HL-60 (cell line): ENCODE data around the gene KRABD2.
A peak's percentile ranks its signal among the peaks of the same experiment; 100 is the strongest.

Experiments used
- DNase-seq, 2 experiments: peaks; one replicate each; pipeline ENCODE4 v3.0.0-alpha.2; 2010 to 2020; ENCODE audit warnings: low read depth in 1 of 2, low spot score in 1 of 2
- H3K27ac ChIP-seq: fragments of 250-450 bp; sonication (Bioruptor Pico); replicated peaks from 2 replicates; pipeline ENCODE4 v1.5.1; 2020; ENCODE audit warnings: mild to moderate bottlenecking, moderate library complexity
- H3K27me3 ChIP-seq: fragments of 250-450 bp; sonication (Bioruptor Pico); 2 replicates; pipeline ENCODE4 v1.5.1; 2021; ENCODE audit warnings: mild to moderate bottlenecking, moderate library complexity; ENCODE audit not compliant: insufficient read depth, poor library complexity, severe bottlenecking
- H3K4me3 ChIP-seq: replicated peaks from 2 replicates; pipeline ENCODE4 v1.5.1; 2011; ENCODE audit warnings: mild to moderate bottlenecking, control low read depth, low read length; ENCODE audit not compliant: insufficient read depth
- GABPA ChIP-seq: IDR thresholded peaks from 2 replicates; pipeline ENCODE4 v1.6.1; 2012; ENCODE audit warnings: low read depth
- POLR2AphosphoS5 ChIP-seq: IDR thresholded peaks from 2 replicates; pipeline ENCODE4 v1.6.1; 2012; ENCODE audit warnings: low read depth
- SPI1 ChIP-seq: IDR thresholded peaks from 2 replicates; pipeline ENCODE4 v1.6.1; 2012; ENCODE audit warnings: low read depth, mild to moderate bottlenecking, borderline replicate concordance
- TF ChIP-seq, protein P1 (sequence below): IDR thresholded peaks from 2 replicates; pipeline ENCODE4 v1.6.1; 2012; ENCODE audit warnings: low read depth; ENCODE audit not compliant: insufficient replicate concordance
- TF ChIP-seq, protein P2 (sequence below): IDR thresholded peaks from one replicate; pipeline ENCODE4 v1.5.1; 2011; ENCODE audit warnings: low read length, control low read depth, inconsistent platforms; ENCODE audit not compliant: insufficient read depth

KRABD2 gene

GRCh38 chr17:8341456-8341855, 35.0 kb downstream of the KRABD2 start:
- Histone ChIP-seq H3K27ac (no peak overlapping the region), H3K4me3 (no peak overlapping the region)

DNA sequence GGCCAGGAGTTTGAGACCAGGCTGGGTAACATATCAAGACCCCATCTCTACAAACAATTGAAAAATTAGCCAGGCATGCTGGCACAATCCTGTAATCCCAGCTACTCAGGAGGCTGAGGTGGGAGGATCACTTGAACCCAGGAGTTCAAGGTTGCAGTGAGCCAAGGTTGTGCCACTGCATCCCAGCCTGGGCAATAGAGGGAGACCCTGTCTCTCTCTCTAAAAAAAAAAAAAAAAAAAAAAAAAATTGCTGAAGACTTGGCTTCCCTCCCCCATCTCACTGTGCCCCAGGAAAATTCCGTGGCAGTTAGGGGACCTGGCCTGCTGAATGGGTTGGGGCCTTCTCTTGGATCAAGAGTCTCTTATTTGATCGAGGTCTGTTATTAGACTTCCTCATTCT, 37.0 kb downstream of the KRABD2 start, which contains the start of gene ODF4:
Gene ODF4, plus strand, starts transcription at position 301 of the 400 bp plus-strand sequence. CDS start 212 bp downstream, outside the sequence.
- no peak for DNase-seq
- Histone ChIP-seq H3K27me3 (no peaks in the 10 kb centered on the region), H3K4me3 (no peak within 1 kb of the TSS), H3K27ac (no peak within 1 kb of the TSS)
- TF ChIP-seq SPI1 (peak; percentile 55; the same call in 1 of the 2 replicates), POLR2AphosphoS5 (no peak)

More at GRCh38 chr17:8341456-8341855, 35.0 kb downstream of the KRABD2 start:
- H3K27me3 ChIP-seq = no peaks in the 10 kb centered on the region
- TF ChIP-seq POLR2AphosphoS5 (no peak), SPI1 (no peak), GABPA (no peak)
- TF ChIP-seq, protein P1, sequence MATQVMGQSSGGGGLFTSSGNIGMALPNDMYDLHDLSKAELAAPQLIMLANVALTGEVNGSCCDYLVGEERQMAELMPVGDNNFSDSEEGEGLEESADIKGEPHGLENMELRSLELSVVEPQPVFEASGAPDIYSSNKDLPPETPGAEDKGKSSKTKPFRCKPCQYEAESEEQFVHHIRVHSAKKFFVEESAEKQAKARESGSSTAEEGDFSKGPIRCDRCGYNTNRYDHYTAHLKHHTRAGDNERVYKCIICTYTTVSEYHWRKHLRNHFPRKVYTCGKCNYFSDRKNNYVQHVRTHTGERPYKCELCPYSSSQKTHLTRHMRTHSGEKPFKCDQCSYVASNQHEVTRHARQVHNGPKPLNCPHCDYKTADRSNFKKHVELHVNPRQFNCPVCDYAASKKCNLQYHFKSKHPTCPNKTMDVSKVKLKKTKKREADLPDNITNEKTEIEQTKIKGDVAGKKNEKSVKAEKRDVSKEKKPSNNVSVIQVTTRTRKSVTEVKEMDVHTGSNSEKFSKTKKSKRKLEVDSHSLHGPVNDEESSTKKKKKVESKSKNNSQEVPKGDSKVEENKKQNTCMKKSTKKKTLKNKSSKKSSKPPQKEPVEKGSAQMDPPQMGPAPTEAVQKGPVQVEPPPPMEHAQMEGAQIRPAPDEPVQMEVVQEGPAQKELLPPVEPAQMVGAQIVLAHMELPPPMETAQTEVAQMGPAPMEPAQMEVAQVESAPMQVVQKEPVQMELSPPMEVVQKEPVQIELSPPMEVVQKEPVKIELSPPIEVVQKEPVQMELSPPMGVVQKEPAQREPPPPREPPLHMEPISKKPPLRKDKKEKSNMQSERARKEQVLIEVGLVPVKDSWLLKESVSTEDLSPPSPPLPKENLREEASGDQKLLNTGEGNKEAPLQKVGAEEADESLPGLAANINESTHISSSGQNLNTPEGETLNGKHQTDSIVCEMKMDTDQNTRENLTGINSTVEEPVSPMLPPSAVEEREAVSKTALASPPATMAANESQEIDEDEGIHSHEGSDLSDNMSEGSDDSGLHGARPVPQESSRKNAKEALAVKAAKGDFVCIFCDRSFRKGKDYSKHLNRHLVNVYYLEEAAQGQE = no peak
- TF ChIP-seq, protein P2, sequence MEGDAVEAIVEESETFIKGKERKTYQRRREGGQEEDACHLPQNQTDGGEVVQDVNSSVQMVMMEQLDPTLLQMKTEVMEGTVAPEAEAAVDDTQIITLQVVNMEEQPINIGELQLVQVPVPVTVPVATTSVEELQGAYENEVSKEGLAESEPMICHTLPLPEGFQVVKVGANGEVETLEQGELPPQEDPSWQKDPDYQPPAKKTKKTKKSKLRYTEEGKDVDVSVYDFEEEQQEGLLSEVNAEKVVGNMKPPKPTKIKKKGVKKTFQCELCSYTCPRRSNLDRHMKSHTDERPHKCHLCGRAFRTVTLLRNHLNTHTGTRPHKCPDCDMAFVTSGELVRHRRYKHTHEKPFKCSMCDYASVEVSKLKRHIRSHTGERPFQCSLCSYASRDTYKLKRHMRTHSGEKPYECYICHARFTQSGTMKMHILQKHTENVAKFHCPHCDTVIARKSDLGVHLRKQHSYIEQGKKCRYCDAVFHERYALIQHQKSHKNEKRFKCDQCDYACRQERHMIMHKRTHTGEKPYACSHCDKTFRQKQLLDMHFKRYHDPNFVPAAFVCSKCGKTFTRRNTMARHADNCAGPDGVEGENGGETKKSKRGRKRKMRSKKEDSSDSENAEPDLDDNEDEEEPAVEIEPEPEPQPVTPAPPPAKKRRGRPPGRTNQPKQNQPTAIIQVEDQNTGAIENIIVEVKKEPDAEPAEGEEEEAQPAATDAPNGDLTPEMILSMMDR = no peak
- no peak for DNase-seq

- Histone ChIP-seq H3K4me3 (no peak overlapping the region), H3K27ac (no peak overlapping the region), H3K27me3 (no peaks in the 10 kb centered on the region)
- TF ChIP-seq, protein P1 = no peak
- TF ChIP-seq POLR2AphosphoS5 = no peak
- DNase-seq = no peak
Measured at GRCh38 chr17:8338753-8339140, 37.8 kb downstream of the KRABD2 start.

GRCh38 chr17:8337802-8338752, 38.4 kb downstream of the KRABD2 start:
- DNase-seq = peak in 1 of 2 experiments; percentile 60
- TF ChIP-seq SPI1 (peak; percentile 55; the same call in 1 of the 2 replicates), POLR2AphosphoS5 (no peak)
- Histone ChIP-seq H3K27ac (no peak overlapping the region), H3K4me3 (no peak overlapping the region), H3K27me3 (no peaks in the 10 kb centered on the region)

- Histone ChIP-seq H3K27me3 (no peaks in the 10 kb centered on the region), H3K4me3 (no peak overlapping the region), H3K27ac (no peak overlapping the region)
- no peak for DNase-seq
- no peak for TF ChIP-seq GABPA
- TF ChIP-seq, protein P1 = no peak
- no peak for TF ChIP-seq POLR2AphosphoS5
- TF ChIP-seq SPI1 = no peak
- TF ChIP-seq, protein P2 = no peak
Measured at GRCh38 chr17:8333281-8333680, 43.2 kb downstream of the KRABD2 start.
